Skin of body (tissue), 2 donors: ENCODE measurements around the gene RARB. TPM values are rescaled to one million over a fixed set of nuclear protein-coding genes. Genes with fewer than 3 reads are reported as not detected.

Experiments
- DNase-seq: peaks from one replicate; lab custom pipeline; 2025; lab: John Stamatoyannopoulos, UW
- total RNA-seq: library from RNA; depleted of rRNA; stranded (reverse); fragments of >200 nt; gene quantifications from one replicate; pipeline ENCODE4 v1.2.3, GENCODE V29; 2014

Gene RARB
- total RNA-seq, 1 donor from 2014 or later: 5.5 TPM

- no peak for DNase-seq
Measured at GRCh38 chr3:25503898-25504301, 75.8 kb downstream of the RARB start.

- DNase-seq: no peak
Measured at GRCh38 chr3:25505581-25505980, 77.5 kb downstream of the RARB start.

DNA sequence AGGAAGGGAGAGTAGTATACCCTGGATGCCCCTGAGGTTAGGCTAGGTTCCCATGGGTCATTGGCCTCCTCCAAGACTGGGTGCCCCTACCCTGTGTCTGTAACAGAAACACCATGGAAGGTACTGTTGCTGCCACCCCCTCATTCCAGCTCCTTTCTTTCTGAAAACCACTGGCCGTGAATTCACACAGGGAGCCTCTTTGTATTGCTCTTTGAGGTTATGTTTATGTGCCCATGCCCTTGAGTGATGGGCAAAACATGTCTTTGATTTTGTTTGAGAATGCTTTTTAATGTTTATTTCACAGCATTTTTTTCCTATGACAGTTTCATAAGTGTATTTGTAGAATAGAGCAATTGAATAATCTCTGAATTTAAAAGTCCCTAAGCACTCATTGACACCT is 79.7 kb downstream of the RARB start:
- no peak for DNase-seq

- DNase-seq: no peak
Measured at GRCh38 chr3:25508433-25508832, 80.4 kb downstream of the RARB start.

GRCh38 chr3:25508901-25509300 is 80.8 kb downstream of the RARB start:
- DNase-seq: no peak

DNA sequence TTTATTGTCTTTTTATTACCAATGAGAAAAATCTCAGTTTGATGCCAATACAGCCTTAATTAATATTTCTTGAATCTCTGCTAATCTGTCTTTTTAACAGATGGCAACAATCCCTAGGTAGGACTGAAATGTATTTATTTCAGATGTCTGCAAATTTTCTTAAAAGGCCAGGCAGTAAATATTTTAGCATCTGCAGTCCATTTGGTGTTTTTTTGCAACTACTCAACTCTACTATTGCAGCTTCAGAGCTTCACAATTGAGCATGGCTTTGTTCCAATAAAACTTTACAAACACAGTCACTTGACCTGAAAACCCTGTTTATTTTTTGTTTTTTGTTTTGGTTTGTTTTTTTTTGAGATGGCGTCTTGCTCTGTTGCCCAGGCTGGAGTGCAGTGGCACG is 82.7 kb downstream of the RARB start:
- peak; percentile 56 for DNase-seq

GRCh38 chr3:25511972-25512721 is 84.1 kb downstream of the RARB start:
- DNase-seq: no peak

DNA sequence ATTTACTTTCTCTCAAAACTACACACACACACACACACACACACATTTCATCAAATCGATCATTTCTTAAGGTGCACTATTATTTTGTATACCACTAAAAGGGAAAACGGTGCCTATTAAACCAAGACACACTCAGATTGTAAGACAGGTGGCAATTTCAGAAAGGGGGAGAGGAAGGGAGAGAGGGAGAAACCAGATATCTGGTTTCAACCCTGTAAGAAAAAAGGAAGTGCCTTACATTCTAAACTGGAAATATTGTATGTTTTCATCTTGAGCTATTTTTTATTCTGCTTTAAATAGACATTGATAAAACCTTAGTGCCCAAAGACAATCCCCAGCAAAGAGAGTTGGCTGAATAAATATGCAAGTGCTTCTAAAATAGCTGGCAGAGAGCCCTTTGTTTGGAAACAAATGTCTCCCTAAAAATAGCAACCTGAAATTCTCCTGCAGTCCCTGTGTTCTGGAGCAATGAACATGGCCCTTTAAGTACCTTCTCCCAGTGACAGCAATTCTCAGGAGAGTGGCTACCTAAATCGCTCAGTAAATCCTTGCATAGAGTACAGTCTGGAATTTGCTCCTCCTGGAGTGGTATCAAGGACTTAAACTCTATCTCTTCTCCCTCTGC is 85.7 kb downstream of the RARB start:
- DNase-seq: no peak

DNA sequence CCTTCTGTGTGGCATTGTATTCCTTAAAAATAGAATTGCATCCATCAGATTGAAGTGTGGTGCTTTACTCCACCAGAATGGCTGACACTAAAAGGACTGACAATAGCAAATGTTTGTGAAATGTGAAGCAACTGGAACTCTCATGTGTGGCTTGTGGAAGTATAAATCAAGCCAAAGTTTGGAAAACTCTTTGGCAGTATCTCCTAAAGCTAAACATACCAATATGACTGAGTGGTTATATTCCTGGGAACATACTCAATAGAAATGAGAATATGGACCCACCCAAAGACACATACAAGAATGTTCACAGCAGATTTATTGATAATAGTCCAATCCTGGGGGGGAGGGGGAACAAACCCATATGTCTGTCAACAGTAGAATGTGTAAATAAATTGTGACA is 87.1 kb downstream of the RARB start:
- no peak for DNase-seq

DNA sequence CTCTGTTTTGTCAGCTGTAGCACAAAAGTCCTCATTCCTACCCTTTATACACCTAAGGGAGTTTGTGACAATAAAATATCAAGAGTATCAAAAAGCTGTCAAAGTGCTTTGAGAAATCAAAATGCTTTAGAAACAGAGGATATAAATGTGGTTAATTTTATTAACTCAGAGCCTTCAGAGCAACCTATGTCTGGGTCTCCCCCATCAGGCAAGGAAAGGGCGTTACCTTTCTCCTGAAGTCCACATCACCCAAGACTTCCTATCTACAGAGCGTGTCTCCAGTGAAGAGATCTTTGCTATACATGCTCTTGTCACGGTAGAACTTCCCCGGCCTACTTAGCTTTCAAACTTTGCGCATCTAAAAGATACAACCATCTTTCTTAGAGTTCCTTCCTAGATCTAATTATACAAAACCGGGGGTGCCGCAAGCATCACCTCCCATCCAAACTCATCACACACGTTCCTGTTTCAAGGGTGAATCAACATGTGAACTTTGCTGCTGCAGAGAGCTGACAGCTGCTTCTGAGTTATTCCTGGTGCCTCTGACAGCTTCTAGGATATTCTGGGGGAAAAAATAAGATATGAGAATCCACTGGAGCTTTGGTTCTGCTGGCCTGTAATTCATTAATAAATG is 93.0 kb downstream of the RARB start:
- no peak for DNase-seq

GRCh38 chr3:25527336-25527735 is 99.3 kb downstream of the RARB start:
- DNase-seq: no peak

DNA sequence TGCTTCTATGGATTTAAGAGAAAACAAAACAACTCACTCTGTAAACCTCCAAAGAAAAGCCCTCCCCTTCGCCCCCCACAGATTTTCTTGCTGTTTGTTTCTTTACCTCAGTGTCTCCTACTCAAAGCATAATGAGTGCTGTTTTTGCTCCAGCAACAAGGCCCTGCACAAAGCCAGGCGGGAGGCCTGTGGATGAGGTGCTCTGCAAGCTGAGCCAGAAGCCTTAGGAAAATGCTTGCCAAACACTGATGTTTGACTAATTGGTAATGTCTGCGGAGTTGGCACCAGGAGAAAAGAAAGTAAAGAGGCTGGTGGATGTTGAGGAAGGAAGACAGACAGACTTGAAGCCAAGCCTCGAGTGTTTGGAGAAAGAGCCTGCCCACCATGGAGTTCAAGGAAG is 99.7 kb downstream of the RARB start:
- DNase-seq: peak; percentile 67

DNA sequence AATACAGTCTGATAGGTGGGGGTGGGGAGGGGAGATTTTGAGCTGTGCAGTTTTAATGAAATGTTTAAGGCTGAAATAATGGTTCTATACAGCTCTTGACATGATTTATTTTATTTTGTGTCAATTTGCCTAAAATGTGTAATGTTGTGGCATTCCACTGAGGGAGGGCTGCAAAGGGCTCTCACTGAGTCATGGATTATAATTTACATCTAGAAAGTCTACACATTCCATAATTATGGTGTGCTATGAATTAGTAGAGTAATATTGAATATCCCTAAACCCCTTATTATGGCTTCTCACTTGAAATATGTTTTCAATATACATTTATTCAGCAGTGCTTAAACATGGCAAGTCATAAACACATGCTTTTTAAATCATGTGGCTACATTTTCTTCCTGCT is 103.9 kb downstream of the RARB start:
- peak; percentile 82 for DNase-seq

DNA sequence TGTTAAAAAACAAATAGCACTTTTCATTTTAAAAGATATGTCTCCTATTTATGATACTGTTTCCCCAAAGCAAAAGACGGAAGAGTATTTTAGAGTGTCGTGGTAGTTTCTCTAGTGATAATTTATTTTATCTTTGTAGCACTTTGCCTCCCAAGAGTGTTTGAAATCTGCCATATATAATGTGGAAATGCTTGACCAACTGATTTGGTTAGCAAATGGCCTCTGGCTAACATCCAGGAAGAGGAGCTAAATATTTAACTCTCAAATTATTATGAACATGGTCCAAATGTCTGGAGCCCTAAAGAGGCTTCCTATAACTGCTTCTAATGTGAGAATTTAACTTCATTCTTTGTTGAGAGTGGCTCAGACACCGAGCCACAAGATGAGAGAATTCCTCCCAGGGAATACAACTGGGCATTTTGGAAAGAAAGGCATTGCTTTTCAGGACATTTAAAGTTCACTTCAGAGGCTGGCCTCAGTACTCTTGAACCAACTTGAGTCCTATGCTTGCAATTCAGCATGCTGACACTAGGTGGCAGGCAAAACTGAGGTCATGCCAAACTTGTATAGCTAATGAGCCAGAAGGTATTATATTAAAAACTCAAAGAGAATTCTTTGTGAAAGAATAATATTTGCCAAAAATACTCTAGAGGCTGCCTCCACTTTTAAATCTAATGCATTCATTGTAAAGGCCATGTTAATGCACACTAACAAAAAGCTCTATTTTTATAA is 104.5 kb downstream of the RARB start:
- no peak for DNase-seq

- no peak for DNase-seq
Measured at GRCh38 chr3:25533399-25533798, 105.3 kb downstream of the RARB start.

- DNase-seq: no peak
Measured at GRCh38 chr3:25534007-25534406, 105.9 kb downstream of the RARB start.

DNA sequence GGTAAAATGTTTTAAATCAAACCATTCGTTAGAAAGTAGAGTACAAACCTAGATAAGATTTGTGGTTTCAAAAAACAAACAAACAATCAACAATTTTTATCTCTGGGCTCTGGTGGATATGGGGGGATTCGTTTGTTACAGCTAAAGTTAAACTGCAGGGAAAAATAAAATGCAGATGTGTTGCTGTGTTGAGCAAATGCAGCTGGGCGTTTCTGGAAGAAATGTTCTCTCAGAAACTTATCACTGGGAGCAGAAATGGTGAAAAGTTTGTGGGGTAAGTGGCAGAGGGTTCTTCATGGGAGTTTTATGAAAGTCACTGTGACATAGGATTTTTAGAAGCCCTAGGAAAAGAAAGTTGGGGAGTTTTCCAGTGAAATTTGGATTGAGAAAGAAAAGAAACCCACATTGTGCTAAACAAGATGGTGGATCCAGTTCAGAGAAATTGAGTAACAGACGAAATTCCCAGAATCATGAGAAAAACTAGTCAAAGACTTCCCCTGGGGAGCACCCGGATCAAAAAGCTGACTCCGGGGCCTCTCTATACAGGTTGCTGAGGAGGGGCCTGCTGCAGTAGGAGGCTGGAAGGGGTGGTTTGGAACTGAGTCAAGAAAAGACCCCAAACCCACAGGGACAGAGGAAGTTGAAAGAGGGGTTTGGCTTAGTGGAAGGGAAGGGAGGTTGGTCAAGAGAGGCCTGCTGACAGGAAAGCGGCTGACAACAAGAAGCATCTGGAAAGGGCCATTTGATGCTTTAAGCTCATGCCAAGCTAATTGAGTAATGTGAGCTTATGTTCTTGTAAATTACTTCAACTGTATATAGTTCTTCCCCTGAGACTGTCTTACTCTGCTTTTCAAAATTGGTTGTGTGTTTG is 108.7 kb downstream of the RARB start:
- peak; percentile 93 for DNase-seq

DNA sequence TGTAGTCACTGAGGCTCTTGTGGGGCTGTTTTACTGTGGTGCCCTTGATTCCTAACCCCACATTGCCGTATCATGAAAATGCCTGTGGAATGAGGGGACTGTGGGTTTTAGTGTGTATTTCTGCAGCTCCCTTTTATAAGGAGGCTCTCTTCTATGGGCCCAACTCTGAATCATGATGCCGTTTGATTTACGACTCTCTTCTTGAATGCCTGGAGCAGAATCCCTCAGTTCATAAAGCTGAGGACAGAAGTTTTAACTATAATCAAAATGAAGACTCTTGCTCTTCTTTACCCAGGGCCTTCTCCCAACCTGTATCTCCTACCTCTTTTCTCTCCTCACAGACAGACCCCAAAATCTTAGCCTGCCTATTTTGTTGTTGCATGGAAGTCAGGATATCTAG is 109.5 kb downstream of the RARB start:
- DNase-seq: peak; percentile 73

GRCh38 chr3:25540273-25540672 is 112.2 kb downstream of the RARB start:
- DNase-seq: no peak

- peak; percentile 3 for DNase-seq
Measured at GRCh38 chr3:25542492-25543039, 114.5 kb downstream of the RARB start.

DNA sequence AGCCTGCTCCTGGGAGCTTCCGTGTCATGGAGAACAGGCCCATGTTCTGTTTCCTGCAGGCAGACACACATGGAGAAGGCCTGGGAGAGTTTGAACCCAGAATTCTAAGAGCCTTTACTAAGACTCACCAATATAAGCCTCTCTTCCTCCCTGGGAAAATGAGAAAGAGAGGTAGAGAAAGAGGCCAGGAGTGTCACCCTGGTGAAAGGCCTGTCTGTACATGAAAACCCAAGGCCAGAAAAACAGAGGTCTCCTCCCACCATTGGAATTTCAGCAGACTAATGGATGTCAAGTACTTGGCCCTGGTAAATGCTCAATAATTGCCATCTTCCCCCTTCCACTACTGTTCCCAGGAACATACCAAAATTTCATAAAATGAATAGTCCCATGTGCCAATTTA is 119.0 kb downstream of the RARB start:
- no peak for DNase-seq
